ENCODE results near the gene CTF1. TPM values are rescaled to one million over a fixed set of nuclear protein-coding genes. Genes with fewer than 3 reads are reported as not detected.

Gene CTF1
- total RNA-seq, result 0.81 and 0.92 TPM in 2 replicates

GRCh38 chr16:30896261-30896888 lies at the start of gene CTF1:
Gene CTF1 (plus strand): TSS chr16:30896614. CDS start chr16:30896644, 30 bp downstream.

GRCh38 chr16:30893744-30894539 lies 2.5 kb upstream of the CTF1 start, which contains the start of gene BCL7C:
Gene BCL7C (minus strand): TSS chr16:30894077. CDS start chr16:30893944, 133 bp downstream.

GRCh38 chr16:30923554-30924075 lies 27.2 kb downstream of the CTF1 start, which contains the start of gene FBXL19:
Gene FBXL19 (plus strand): TSS chr16:30923572. CDS start chr16:30925755, 2,183 bp downstream.

GRCh38 chr16:30948667-30949649 lies 52.5 kb downstream of the CTF1 start, which contains the start of gene ORAI3:
Gene ORAI3 (plus strand): TSS chr16:30949068. CDS start chr16:30949290, 222 bp downstream.

Other genes with a start within 250 kb of the CTF1 start
- 6.2 and 6.8 TPM in 2 replicates for gene PRR14, start 245.7 kb upstream of the CTF1 start, total RNA-seq
- gene FBRS, start 238.2 kb upstream of the CTF1 start, total RNA-seq, result 18.0 and 19.3 TPM in 2 replicates
- gene SRCAP, start 197.4 kb upstream of the CTF1 start, total RNA-seq, result 20.9 and 24.3 TPM in 2 replicates
- 14.5 and 16.9 TPM in 2 replicates for gene PHKG2, start 148.2 kb upstream of the CTF1 start, total RNA-seq
- 2.7 and 2.9 TPM in 2 replicates for gene CFAP119, start 134.6 kb upstream of the CTF1 start, total RNA-seq
- gene RNF40, start 134.3 kb upstream of the CTF1 start, total RNA-seq, result 62.4 and 68.3 TPM in 2 replicates
- gene ZNF629, start 109.4 kb upstream of the CTF1 start, total RNA-seq, result 8.6 and 8.7 TPM in 2 replicates
- 44.0 and 51.7 TPM in 2 replicates for gene BCL7C, start 2.5 kb upstream of the CTF1 start, total RNA-seq
- 12.9 and 13.2 TPM in 2 replicates for gene FBXL19, start 27.0 kb downstream of the CTF1 start, total RNA-seq
- gene ORAI3, start 52.5 kb downstream of the CTF1 start, total RNA-seq, result 31.3 and 38.6 TPM in 2 replicates
- gene SETD1A, start 61.1 kb downstream of the CTF1 start, total RNA-seq, result 1.7 and 3.4 TPM in 2 replicates
- gene HSD3B7, start 88.6 kb downstream of the CTF1 start, total RNA-seq, result 25.8 and 27.6 TPM in 2 replicates
- gene STX1B, start 114.0 kb downstream of the CTF1 start, total RNA-seq, result 0.25 and 0.40 TPM in 2 replicates
- gene STX4, start 136.9 kb downstream of the CTF1 start, total RNA-seq, result 25.3 and 29.5 TPM in 2 replicates
- 7.5 and 9.6 TPM in 2 replicates for gene ZNF668, start 177.6 kb downstream of the CTF1 start, total RNA-seq
- gene ZNF646, start 177.8 kb downstream of the CTF1 start, total RNA-seq, result 9.9 and 11.1 TPM in 2 replicates
- gene PRSS53, start 192.3 kb downstream of the CTF1 start, total RNA-seq, result 1.3 and 1.5 TPM in 2 replicates
- 91.0 and 98.6 TPM in 2 replicates for gene VKORC1, start 198.2 kb downstream of the CTF1 start, total RNA-seq
- gene BCKDK, start 211.8 kb downstream of the CTF1 start, total RNA-seq, result 12.2 and 13.7 TPM in 2 replicates
- gene KAT8, start 221.1 kb downstream of the CTF1 start, total RNA-seq, result 36.3 and 38.7 TPM in 2 replicates
- gene PRSS8, start 239.1 kb downstream of the CTF1 start, total RNA-seq, result not detected in 2 replicates